Left lung (tissue), 10 donors: ENCODE results near the gene KLHL2. TPM values are rescaled to one million over a fixed set of nuclear protein-coding genes. Genes with fewer than 3 reads are reported as not detected.

Source experiments
- ATAC-seq: fragments of 200-7000 bp; cut with Tn5 transposase; one replicate; pipeline ENCODE4 v1.9.1; 2020; ENCODE audit warnings: moderate library complexity
- DNase-seq, 4 donors: peaks; one replicate each; pipeline ENCODE4 v3.0.0-alpha.2; 2013 to 2020
- H3K27ac ChIP-seq, 2 donors: fragments of 200-600 bp; sonication (generic) in 1 of 2; one replicate each; pipeline versions ENCODE4 v1.5.0 to v1.8.0; 2020 to 2021
- H3K27me3 ChIP-seq, 2 donors: fragments of 200-600 bp; sonication (generic) in 1 of 2; one replicate each; pipeline versions ENCODE4 v1.5.0 to v1.8.0; 2020 to 2021
- H3K36me3 ChIP-seq, 2 donors: fragments of 200-600 bp; sonication (generic) in 1 of 2; one replicate each; pipeline versions ENCODE4 v1.5.0 to v1.8.0; 2020 to 2021
- H3K4me1 ChIP-seq, 2 donors: fragments of 200-600 bp; one replicate each; pipeline ENCODE4 v1.8.0; 2021
- H3K4me3 ChIP-seq, 2 donors: fragments of 200-600 bp; sonication (generic) in 1 of 2; one replicate each; pipeline versions ENCODE4 v1.5.0 to v1.8.0; 2020 to 2021; ENCODE audit warnings: mild to moderate bottlenecking in 1 of 2
- H3K9me3 ChIP-seq, 2 donors: fragments of 200-600 bp; sonication (generic) in 1 of 2; one replicate each; pipeline versions ENCODE4 v1.5.0 to v1.8.0; 2020 to 2021
- intact Hi-C, 2 donors: fragments of 100-400 bp; cut with DNase I; formaldehyde crosslinking; loops; one replicate each; pipeline versions ENCODE4 v1.11.2 to v1.14.2; 2022
- polyA plus RNA-seq, 6 donors: library from polyadenylated mRNA; unstranded; fragments of 120-200 nt; gene quantifications; one replicate each; pipeline ENCODE4 v1.2.1, GENCODE V29; 2013; ENCODE audit not compliant: insufficient read length in 6 of 6
- total RNA-seq, 2 donors: library from RNA; stranded (reverse); fragmentation: NEBNext Ultra II Directional; extraction: Animal tissue kit (Norgen Biotek cat#: 25700); gene quantifications; one replicate each; pipeline ENCODE4 v1.2.1, GENCODE V29; 2021
- TF ChIP-seq, protein P1 (sequence below), 2 donors: fragments of 200-600 bp; sonication (generic) in 1 of 2; IDR thresholded peaks; one replicate each; pipeline versions ENCODE4 v1.5.0 to v1.8.0; 2021; ENCODE audit warnings: antibody characterized with exemption in 2 of 2
- donor health status: DM: no; HTN: yes; CAD: no.
- donor health status: DM: no; HTN: no; CAD: no.

The KLHL2 gene
- total and polyA plus RNA-seq, 8 donors: 16.2 to 53.4 (median 18.6) TPM

DNA sequence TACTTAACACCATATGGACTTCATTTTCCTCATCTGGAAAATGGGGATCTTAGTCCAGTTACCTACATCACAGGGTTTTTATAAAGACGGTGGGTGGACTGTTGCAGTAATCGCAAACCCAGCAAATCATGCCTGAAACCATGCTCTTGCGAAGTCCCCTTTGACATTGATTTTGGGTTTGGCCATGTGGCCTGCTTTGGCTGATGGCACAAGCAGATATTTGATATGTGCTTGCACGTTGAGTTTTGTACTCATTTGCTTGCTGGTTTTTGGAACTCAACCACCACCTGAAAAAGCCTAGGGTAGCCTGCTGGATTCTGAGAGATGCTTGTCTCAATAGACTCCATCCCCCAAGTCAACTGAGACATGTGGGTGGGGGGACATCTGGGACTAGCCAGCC, 14.4 kb upstream of the KLHL2 start:
- H3K4me1 ChIP-seq: no peaks in the 10 kb centered on the region
- H3K27ac ChIP-seq: no peak overlapping the region
- no peaks in the 10 kb centered on the region for H3K36me3 ChIP-seq
- H3K27me3 ChIP-seq: no peaks in the 10 kb centered on the region
- TF ChIP-seq, protein P1, sequence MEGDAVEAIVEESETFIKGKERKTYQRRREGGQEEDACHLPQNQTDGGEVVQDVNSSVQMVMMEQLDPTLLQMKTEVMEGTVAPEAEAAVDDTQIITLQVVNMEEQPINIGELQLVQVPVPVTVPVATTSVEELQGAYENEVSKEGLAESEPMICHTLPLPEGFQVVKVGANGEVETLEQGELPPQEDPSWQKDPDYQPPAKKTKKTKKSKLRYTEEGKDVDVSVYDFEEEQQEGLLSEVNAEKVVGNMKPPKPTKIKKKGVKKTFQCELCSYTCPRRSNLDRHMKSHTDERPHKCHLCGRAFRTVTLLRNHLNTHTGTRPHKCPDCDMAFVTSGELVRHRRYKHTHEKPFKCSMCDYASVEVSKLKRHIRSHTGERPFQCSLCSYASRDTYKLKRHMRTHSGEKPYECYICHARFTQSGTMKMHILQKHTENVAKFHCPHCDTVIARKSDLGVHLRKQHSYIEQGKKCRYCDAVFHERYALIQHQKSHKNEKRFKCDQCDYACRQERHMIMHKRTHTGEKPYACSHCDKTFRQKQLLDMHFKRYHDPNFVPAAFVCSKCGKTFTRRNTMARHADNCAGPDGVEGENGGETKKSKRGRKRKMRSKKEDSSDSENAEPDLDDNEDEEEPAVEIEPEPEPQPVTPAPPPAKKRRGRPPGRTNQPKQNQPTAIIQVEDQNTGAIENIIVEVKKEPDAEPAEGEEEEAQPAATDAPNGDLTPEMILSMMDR (IDR thresholded peaks at IDR 0.05): no peak
- H3K4me3 ChIP-seq: no peak overlapping the region
- DNase-seq (no peak), ATAC-seq (no peak)
- H3K9me3 ChIP-seq: no peaks in the 10 kb centered on the region
- intact Hi-C loops: no loop called here

DNA sequence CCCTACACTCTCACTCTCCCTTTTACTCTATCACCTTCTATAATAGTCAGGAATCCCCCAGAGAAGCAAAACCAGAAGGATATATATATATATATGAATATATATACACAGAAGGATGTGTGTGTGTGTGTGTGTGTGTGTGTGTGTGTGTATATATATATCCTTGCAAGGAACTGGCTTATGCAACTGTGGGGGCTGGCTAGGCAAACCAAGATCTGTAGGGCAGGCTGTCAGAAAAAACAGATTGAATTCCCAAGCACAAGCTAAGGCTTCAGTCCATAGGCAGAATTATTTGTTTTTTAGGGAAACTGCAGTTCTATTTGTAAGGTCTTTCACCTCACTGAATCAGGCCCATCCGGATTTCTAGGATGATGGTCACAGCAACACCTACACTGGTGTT, 13.0 kb upstream of the KLHL2 start:
- Histone ChIP-seq H3K4me1 (no peaks in the 10 kb centered on the region), H3K36me3 (no peaks in the 10 kb centered on the region), H3K9me3 (no peaks in the 10 kb centered on the region), H3K27me3 (no peaks in the 10 kb centered on the region), H3K4me3 (no peak overlapping the region), H3K27ac (no peak overlapping the region)
- TF ChIP-seq, protein P1 (IDR thresholded peaks at IDR 0.05): no peak
- no peak for DNase-seq
- ATAC-seq: no peak
- intact Hi-C loops: no loop called here

GRCh38 chr4:165198329-165198728, 9.0 kb upstream of the KLHL2 start:
- intact Hi-C loops: no loop called here
- Histone ChIP-seq H3K9me3 (no peaks in the 10 kb centered on the region), H3K36me3 (no peaks in the 10 kb centered on the region), H3K4me3 (no peak overlapping the region), H3K27me3 (no peaks in the 10 kb centered on the region), H3K4me1 (no peaks in the 10 kb centered on the region), H3K27ac (no peak overlapping the region)
- DNase-seq (no peak), ATAC-seq (no peak)
- TF ChIP-seq, protein P1 (IDR thresholded peaks at IDR 0.05): no peak

GRCh38 chr4:165199286-165199685, 8.1 kb upstream of the KLHL2 start:
- Histone ChIP-seq H3K27me3 (no peaks in the 10 kb centered on the region), H3K27ac (no peak overlapping the region), H3K4me3 (no peak overlapping the region), H3K36me3 (no peaks in the 10 kb centered on the region), H3K4me1 (peaks cover 0 to 8% of the 10 kb centered on the region in 2 donors), H3K9me3 (no peaks in the 10 kb centered on the region)
- TF ChIP-seq, protein P1 (IDR thresholded peaks at IDR 0.05): no peak
- DNase-seq (no peak), ATAC-seq (no peak)
- intact Hi-C loops: no loop called here

GRCh38 chr4:165199722-165200121, 7.6 kb upstream of the KLHL2 start:
- Histone ChIP-seq H3K27ac (no peak overlapping the region), H3K4me3 (no peak overlapping the region), H3K36me3 (no peaks in the 10 kb centered on the region), H3K27me3 (no peaks in the 10 kb centered on the region), H3K4me1 (peaks cover 0 to 12% of the 10 kb centered on the region in 2 donors), H3K9me3 (no peaks in the 10 kb centered on the region)
- intact Hi-C loops: no loop called here
- TF ChIP-seq, protein P1 (IDR thresholded peaks at IDR 0.05): no peak
- no peak for DNase-seq
- no peak for ATAC-seq
